Caki2 (cell line): Measurements from ENCODE around the gene SLC35F6. TPM values are rescaled to one million over a fixed set of nuclear protein-coding genes. Genes with fewer than 3 reads are reported as not detected.
"Not testable (repeated sequence)": the region's sequence is repeated elsewhere in the genome, so short reads cannot be mapped to it uniquely, and the experiment has no call there.

Source experiments
- DNase-seq: peaks from one replicate; pipeline ENCODE4 v3.0.0-alpha.2; 2015; ENCODE audit warnings: low read depth
- in situ Hi-C: cut with HindIII; loops from 2 replicates; pipeline ENCODE4 v1.10.0; 2016; ENCODE audit warnings: low sequenced_read_pairs, low pct_unique_long_range_greater_than_20kb, mixed read lengths
- total RNA-seq: library from RNA; depleted of rRNA; stranded (reverse); fragments of >200 nt; shearing (Covaris generic); gene quantifications from 2 replicates; pipeline ENCODE4 v1.2.3, GENCODE V29; 2014; ENCODE audit warnings: low replicate concordance; rRNA removed

Gene SLC35F6
- total RNA-seq, 1 experiment from 2014 or later = 61.8 TPM

GRCh38 chr2:26801796-26802195 is 37.7 kb downstream of the SLC35F6 start:
- in situ Hi-C loops = no loop called here
- DNase-seq = no peak

DNA sequence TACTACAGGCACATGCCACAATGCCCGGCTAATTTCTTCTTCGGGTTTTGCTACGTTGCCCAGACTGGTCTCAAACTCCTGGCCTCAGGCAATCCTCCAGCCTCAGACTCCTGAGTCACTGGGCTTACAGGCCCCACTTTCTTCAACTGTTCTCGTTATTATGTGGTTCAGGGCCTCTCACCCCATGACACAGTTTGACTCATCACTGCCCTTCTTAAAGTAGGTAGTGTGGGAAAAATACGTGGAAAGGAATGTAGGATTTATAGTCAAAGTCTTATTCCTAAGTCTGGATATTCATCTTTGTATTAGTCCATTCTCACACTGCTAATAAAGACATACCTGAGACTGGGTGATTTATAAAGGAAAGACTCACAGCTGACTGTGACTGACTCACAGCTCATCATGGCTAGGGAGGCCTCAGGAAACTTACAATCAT is 41.2 kb downstream of the SLC35F6 start:
- peak; percentile 75 for DNase-seq
- in situ Hi-C loops = no loop called here

DNA sequence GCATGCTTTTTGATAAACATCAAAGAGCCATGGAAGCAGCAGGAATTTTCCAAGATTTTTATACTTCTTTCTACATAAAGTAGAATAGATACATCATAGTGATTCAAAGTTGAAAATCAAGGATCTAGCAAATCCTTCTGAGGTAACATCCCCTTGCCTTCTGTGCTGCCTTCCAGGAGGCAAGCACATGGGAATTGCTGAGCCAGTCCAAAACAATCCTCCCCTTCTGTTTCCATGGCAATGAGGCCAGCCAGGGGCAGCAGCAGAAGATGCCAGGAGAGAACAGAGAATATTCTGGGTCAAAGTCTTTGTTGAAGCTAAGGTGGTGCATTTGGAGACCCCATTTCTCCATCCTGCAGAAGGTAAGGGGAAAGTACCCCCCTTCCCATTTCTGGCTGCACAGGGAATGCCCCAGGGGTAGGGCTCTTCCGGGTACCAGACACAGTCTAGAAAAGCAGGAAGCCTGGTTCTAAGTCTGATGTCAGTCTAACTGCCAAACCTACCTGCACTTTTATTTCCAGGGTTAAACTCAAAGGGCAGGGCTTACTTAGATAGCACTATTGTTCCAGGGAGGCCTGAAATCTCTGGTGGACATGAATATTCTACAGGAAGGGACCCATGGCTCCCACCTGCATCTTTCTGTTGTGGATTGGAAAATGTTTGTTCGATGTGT is 43.8 kb downstream of the SLC35F6 start:
- in situ Hi-C loops = no loop called here
- no peak for DNase-seq

DNA sequence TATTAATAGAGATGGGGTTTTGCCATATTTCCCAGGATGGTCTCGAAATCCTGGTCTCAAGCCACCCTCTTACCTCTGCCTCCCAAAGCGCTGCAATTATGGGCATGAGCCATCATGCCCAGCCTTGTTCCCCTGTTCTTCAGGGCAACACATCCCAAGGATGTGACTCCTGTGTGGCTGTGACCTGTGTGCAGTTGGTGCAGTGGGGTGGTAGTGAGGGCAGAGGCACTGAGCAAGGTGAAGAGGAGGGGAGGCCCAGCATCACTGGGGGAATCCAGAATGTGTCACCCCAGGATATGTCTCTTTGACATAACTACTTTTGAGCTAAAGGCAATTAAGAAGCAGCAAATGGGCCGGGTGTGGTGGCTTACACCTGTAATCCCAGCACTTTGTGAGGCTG is 45.1 kb downstream of the SLC35F6 start:
- in situ Hi-C loops = no loop called here
- DNase-seq = no peak

- in situ Hi-C loops = no loop called here
- DNase-seq = no peak
Observed at GRCh38 chr2:26809876-26810577, 45.9 kb downstream of the SLC35F6 start.

DNA sequence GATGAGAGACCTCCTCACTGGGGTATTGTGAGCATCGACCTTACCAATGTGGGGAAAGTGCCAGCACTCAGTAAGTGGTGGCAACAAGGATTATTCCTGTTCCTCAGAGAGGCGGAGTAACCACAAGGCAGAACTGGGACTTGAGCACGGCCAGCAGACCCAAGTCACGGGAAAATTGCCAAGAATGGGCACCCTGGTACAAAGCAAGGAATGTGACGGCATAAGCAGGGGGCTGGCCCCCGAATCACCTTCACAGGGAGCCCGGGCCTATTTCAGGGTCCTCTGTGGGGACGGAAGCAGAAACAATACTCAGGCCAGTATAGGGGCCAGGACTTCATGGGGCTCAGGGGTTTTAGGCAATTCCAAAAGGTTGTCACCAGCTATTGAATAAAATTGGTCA is 47.2 kb downstream of the SLC35F6 start:
- in situ Hi-C loops = no loop called here
- no peak for DNase-seq

- in situ Hi-C loops = no loop called here
Observed at GRCh38 chr2:26811791-26812694, 48.0 kb downstream of the SLC35F6 start.

DNA sequence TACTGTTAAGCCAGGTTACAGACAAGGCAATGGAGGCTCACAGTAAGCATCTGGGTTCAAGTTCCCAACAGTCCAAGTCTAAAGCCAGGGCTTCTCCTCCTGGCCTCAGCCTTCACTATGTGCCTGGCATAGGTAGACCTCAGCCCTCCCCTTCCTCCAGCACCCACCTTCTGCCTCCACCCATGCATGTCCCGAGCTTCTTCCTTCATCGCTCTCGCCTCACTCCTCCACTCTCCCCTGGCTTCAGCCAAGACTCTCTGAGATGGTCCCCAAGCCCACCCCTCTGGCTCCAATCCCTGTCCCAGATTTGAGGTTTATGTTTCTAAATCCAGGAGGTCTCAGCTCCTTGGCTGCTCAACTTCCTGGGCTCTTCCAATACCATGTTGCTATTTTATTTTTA is 48.6 kb downstream of the SLC35F6 start:
- DNase-seq = no peak
- in situ Hi-C loops = no loop called here

More at GRCh38 chr2:26811791-26812694, 48.0 kb downstream of the SLC35F6 start:
- DNase-seq = no peak

- DNase-seq, in situ Hi-C loops: not testable (repeated sequence)
Observed at GRCh38 chr2:26814072-26814765, 50.1 kb downstream of the SLC35F6 start.

DNA sequence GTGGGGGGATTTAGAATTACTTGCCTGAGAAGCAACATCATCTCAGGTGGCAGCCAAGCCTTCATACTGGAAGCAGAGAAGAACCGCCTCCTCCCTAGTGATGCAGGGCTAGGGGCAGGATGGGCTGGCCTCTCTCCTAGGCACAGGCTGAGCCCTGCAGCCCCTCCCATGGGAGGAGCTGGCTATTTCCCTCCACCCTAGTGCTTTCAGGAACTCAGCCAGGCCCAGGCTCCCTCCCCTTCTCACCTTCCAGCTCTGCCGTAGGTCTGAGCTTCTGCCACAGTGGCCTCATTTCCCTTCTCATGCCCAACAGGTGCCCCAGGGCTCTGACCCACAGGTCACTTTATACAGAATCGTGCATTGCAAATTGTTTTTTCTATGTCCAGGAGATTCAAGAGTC is 52.8 kb downstream of the SLC35F6 start:
- DNase-seq = peak; percentile 15
- in situ Hi-C loops = no loop called here

- in situ Hi-C loops = no loop called here
- no peak for DNase-seq
Observed at GRCh38 chr2:26818255-26818654, 54.2 kb downstream of the SLC35F6 start.

GRCh38 chr2:26818972-26819371 is 54.9 kb downstream of the SLC35F6 start:
- DNase-seq = no peak
- in situ Hi-C loops = no loop called here

- no peak for DNase-seq
- in situ Hi-C loops = no loop called here
Observed at GRCh38 chr2:26820932-26821331, 56.8 kb downstream of the SLC35F6 start.

- DNase-seq = no peak
- in situ Hi-C loops = no loop called here
Observed at GRCh38 chr2:26822877-26823276, 58.8 kb downstream of the SLC35F6 start.

Other genes starting within 250 kb of the SLC35F6 start
- gene CIB4, start 122.9 kb upstream of the SLC35F6 start, total RNA-seq = not detected in 2 replicates
- gene KCNK3, start 71.6 kb upstream of the SLC35F6 start, total RNA-seq = 28.4 and 55.4 TPM in 2 replicates
- gene CENPA, start 21.8 kb downstream of the SLC35F6 start, total RNA-seq = 23.2 and 49.5 TPM in 2 replicates
- gene DPYSL5, start 83.8 kb downstream of the SLC35F6 start, total RNA-seq = 0.93 and 4.7 TPM in 2 replicates
- 25.9 and 33.5 TPM in 2 replicates for gene MAPRE3, start 206.4 kb downstream of the SLC35F6 start, total RNA-seq